ENCODE data around the gene MED1.

MED1 gene

GRCh38 chr17:39364236-39365025 is 86.6 kb downstream of the MED1 start:
- no peak for DNase-seq (ENCODE audit: low read depth)

- no peak for DNase-seq (ENCODE audit: low read depth)
These were observed 90.0 kb downstream of the MED1 start for GRCh38 chr17:39361064-39361463.

- no peak for DNase-seq (ENCODE audit: low read depth)
These were observed 90.5 kb downstream of the MED1 start for GRCh38 chr17:39360537-39360936.

- DNase-seq (ENCODE audit: low read depth) = no peak
These were observed 91.1 kb downstream of the MED1 start for GRCh38 chr17:39359994-39360393.

- no peak for DNase-seq (ENCODE audit: low read depth)
These were observed 93.1 kb downstream of the MED1 start for GRCh38 chr17:39357986-39358385.

DNA sequence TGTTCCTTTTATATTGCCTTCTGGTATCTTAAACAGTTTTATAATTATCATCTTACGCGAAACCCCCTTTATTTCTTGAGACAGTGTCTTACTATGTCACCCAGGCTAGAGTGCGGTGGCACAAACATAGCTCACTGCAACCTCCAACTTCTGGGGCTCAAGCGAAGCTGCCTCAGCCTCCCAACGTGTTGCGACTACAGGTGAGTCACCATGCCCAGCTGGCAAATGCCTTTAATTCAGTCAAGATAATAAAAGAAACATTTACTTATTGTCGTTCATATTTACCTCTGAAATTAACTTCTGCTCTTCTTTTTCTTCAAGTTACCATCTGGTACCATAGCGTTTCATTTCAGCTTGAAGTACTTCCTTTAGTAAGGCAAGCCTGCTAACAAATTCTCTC is 93.6 kb downstream of the MED1 start:
- no peak for DNase-seq (ENCODE audit: low read depth)

All from activated T-cell treated with anti-CD3 and anti-CD28 coated beads for 24 hours (primary cell).